ENCODE results near the gene PGAP2.
"Not testable (repeated sequence)": the region's sequence is repeated elsewhere in the genome, so short reads cannot be mapped to it uniquely, and the experiment has no call there.

The PGAP2 gene

DNA sequence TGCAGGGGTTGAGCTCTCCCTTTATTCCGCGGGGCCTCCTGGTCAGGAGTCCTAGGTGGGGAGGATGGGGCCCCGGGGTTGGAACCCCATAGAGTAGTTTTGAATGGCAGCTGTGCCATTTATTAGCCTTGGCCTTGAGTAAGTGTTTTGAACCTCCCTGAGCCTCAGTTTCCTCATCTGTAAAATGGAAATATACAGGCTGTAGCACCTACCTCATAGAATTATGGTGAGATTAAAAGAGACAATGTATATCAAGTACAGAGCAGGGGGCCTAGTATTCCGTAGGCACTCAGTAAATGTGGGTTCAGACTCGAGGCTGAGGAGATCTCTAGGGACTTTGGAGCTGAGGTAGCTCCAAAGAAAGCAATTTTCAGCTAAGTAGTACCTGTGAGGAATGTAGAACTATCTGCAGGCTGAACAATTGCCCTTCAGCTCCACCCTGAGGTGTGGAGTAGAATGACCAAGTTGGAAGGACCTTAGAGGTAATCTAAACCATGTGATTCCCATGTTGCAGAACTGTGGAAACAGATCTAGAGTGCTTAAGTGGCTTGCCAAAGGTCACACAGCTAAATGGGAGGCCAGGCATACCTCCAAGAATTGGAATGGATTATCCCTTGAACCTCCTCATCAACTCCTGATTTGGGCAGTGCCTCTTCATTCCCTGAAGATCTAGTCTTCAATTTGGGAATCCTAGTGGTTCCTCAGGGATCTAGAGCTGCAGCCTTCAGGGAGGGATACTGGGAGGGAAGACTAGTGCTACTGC, 682 bp downstream of the PGAP2 start:
- no peak for DNase-seq

DNA sequence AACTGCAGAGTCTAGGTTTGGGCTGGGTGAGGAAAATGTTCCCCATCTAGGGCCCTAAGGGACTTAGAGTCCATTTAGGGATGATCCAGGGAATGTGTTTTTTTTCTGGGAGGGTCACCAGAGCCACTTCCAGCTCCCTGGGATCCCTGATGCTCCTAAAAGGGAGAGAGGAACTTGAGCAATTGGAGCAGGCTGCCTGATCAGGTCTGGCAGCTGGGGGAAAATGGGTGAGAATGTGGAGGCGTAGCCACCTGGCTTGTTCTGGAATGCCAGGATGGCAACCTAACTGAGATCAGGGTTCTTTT, 1.2 kb downstream of the PGAP2 start:
- DNase-seq, result no peak

DNA sequence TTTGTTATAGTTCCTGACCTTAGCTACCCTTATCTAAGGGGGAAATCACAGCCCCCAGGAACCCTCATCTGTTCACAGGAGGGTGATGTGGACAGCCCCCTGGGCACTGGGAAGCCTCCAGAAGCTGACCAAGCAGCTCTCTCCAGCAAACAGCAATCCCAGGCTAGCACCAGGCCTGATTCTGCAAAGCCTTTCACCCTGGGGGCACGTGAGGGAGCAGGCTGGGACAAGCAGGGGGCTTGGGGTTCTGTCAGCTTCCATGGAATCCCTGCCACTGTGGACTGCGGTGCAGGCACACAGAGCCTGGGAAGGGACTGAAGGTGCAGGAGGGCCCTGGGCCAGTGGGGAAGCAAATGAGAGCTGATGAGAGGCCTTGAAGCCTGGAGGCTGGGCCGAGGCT, 2.1 kb downstream of the PGAP2 start:
- DNase-seq, result no peak

DNA sequence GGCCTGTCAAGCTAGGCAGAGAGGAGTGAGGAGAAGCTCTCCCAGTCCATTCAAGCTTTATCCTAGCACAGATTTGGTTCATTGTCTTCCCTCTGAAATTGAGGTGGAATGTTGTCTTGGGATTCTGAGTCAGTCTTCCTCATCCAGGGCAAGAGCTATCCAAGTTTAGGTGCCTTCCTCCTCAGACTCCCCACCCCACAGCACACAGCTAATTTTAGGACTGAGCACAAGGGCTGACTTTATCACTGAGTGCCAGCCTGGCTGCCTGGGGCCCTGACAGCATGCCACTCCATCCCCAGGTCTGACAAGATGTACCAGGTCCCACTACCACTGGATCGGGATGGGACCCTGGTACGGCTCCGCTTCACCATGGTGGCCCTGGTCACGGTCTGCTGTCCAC, 2.6 kb downstream of the PGAP2 start:
- no peak for DNase-seq

DNA sequence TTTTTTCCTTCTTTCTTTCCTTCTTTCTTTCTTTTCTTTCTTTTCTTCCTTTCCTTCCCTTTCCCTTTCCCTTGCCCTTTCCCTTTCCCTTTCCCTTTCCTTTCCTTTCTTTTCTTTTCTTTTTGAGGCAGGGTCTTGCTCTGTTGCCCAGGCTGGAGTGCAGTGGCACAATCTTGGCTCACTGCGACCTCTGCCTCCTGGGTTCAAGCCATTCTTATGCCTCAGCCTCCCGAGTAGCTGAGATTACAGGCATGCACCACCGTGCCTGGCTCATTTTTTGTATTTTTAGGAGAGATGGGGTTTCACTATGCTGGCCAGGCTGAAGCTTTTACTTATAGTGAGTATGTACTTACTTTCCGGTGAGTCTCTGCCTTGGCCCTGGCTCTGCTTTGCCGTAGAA, 6.5 kb downstream of the PGAP2 start:
- DNase-seq, result not testable (repeated sequence)

DNA sequence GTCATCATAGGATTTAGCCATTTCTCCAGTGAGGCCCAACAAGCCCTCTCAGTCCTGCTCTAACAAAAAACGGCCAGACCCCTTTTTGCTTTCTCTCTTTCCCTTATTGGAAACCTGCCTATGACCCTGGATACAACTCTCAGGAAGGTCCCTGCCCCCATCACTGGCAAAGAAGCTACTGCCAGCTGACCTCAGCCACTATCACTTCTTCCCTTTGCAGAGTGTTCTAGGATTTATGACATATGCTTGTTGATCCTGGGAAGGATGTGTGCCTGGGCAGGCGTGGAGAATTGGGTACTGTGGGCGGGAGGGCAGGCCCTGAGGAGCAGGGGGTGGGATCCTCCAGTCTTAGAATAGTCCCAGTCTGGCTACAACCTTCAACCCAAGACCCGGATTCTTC, 7.5 kb downstream of the PGAP2 start:
- DNase-seq, result no peak

DNA sequence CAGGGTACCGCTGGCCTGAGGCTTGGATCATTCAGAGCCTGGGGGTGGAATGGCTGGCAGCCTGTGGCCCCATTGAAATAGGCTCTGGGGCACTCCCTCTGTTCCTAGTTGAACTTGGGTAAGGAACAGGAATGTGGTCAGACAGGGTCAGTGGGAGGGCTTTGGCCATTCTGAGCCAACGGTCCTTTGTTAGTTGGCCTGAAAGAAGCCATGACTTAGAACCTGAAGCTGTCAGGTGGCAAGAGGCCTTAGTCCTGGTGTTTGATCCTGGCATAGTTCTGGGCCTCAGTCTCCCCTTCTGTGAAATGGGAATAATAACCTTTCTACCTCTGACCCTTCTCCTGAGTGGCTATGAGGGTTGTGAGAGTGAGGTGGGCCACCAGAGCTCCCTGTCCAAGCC, 8.3 kb downstream of the PGAP2 start:
- DNase-seq, result no peak

DNA sequence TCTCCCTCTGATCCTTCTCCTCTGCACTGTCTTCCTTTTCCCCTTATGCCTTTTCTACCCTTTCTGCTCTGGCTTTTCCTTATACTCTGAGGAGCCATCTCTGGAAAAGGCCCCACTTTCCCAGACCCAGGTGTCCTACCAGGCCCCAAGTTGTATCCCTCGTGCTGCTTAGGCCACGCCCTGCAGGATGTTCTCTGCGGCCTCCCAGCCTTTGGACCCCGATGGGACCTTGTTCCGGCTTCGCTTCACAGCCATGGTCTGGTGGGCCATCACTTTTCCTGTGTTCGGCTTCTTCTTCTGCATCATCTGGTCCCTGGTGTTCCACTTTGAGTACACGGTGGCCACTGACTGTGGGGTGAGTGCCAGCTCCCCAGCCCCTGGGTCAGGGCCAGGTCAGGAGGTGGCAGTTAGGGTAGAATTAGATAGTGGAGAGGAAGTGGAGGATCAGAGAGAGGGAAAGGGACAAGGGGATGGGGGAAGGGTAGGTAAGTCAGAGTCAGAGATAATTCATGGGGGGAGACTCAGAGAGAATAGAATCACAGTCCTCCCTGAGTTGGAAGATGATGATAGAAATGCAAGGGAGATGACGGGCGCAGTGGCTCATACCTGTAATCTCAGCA, 8.9 kb downstream of the PGAP2 start:
- DNase-seq, result no peak

DNA sequence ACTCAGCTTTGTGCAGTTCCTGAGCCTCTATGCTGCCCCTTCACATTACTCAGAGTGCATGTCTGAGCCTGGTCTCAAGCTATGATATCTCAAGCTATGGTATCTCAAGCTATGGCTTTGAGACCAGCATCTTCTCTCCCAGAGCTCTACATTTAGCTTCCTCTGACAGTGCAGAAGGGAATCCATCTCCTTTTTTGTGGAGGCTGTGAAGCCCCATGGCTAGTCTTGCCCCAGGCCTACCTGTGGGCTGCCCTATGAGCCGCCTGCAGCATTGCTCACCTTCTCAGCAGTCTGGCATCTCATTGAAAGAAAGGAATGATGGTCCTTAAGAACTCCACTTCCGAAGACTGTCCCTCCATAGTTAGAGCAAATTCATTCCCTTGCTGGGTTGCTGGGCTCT, 12.6 kb downstream of the PGAP2 start:
- DNase-seq, result no peak

DNA sequence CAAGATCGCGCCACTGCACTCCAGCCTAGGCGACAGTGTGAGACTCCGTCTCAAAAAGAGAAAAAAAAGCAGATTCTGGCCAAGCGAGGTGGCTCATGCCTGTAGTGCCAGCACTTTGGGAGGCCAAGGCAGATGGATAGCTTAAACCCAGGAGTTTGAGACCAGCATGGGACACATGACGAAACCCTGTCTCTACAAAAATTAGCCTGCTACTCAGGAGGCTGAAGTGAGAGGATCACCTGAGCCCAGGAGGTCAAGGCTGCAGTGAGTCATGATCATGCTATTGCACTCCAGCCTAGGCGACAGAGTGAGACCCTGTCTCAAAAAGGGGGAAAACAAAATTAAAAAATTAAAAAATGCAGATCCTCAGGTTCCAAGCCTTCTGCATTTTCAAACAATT, 14.0 kb downstream of the PGAP2 start:
- DNase-seq, result no peak

DNA sequence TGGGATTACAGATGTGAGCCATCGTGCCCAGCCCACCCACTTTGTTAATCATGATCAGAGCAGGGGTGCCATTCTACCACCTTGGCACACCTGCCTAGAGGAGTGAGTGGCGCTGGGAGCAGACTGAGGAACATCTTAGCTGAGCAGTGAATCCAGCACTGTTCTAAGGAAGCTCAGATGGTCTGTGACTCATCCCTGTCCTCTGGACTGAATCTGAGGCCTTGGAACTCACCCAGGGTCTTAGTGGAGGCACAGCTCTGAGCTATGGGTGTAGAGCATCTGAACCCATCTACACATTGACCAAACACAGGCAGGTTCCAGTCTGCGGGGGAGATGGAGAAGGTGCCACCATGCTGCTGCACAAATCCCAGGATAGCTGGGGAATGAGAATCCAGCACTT, 14.9 kb downstream of the PGAP2 start:
- DNase-seq, result no peak

DNA sequence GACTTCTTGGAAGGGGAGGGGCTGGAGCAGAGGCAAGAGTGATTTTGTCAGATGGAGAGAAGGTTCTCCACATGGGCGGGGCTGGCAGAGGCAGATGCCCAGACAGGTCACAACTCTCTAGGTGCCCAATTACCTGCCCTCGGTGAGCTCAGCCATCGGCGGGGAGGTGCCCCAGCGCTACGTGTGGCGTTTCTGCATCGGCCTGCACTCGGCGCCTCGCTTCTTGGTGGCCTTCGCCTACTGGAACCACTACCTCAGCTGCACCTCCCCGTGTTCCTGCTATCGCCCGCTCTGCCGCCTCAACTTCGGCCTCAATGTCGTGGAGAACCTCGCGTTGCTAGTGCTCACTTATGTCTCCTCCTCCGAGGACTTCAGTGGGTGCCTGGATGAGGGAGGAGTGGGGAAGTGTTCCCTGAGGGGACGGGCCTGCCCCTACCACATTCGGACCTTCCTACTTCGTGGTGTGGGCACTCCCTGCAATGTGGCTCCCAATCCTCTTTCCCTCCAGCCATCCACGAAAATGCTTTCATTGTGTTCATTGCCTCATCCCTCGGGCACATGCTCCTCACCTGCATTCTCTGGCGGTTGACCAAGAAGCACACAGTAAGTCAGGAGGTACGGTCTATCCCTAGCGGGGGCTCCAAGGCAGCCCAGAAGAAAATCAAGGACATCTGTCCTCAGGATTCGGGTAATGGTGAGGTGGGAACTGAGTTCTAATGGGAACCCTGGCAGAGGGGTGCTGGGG, 15.6 kb downstream of the PGAP2 start:
- no peak for DNase-seq

DNA sequence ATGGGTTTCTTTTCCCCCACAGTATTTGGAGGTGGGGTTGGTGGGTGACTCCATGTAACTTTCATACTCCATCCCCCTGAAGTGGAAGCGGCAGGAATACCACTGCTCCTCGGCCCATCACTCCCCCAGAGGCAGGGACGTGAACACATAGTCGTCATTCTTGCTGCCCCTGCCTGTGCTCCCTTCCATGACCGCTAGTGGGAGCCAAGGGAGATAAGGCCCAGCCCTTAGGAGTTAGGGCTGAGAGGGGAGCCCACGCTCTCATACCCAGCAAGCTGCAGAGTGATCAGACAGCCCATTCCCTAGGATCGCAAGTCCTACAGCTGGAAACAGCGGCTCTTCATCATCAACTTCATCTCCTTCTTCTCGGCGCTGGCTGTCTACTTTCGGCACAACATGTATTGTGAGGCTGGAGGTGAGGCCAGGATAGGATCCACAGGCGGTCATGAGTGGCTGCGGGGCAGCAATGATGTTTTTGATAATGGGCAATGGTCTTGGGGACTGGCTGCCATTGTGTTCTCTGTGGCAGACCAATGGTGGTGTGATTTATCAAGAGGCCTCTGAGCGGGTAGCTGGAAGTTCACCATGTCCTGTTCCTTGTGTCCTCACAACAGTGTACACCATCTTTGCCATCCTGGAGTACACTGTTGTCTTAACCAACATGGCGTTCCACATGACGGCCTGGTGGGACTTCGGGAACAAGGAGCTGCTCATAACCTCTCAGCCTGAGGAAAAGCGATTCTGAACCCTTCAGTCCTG, 16.5 kb downstream of the PGAP2 start:
- DNase-seq, result peak; percentile 81

DNA sequence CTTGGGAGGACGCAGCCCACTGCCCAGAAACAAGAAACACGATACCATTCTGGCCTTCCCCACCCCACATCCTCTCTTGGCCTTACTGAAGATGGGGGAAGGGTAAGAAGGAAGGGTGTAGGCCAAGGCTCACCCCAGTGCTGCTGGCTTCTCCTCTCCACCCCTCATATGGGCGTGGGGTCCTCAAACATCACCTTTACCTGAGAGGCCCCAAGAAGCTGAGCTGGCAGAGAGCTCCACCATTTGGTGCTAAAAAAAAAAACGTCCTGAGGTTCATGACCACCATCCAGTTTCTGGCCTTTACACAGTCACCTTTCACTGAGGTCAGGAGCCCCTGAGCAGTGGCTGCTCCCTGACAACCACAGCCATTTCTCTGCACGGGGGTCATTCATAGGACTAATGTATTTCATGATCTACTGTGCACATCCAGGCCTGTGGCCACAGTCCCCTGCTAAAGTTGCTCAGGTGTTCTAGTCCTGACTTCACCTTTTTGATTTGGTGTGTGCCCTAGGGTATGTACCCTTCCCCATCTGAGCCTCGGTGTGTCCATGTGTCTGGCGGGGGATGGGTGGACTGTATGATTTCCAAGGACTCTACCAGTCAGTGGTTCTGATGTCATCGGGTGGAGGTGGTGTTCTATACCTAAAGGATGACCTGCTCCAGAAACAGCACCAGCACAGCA, 17.3 kb downstream of the PGAP2 start:
- no peak for DNase-seq

DNA sequence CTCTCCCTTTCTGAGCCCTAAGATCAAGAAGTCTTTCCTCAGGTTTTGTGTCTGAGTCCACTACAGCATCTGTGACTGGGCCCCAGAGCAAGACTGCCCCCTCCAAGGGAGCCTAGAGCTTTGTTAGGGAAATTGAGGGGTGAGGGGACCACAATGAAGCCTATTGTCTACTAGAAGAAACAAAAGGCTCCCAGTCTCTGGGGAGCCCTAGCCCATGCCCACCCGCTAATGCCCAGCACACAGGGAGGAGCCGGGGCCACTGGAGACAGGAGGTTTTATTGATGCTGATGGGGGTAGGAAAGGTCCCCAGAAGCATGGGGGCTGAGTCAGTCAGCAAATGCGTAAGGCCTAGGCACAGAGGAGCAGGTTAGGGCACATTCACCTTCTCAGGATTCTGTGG, 18.4 kb downstream of the PGAP2 start:
- no peak for DNase-seq

DNA sequence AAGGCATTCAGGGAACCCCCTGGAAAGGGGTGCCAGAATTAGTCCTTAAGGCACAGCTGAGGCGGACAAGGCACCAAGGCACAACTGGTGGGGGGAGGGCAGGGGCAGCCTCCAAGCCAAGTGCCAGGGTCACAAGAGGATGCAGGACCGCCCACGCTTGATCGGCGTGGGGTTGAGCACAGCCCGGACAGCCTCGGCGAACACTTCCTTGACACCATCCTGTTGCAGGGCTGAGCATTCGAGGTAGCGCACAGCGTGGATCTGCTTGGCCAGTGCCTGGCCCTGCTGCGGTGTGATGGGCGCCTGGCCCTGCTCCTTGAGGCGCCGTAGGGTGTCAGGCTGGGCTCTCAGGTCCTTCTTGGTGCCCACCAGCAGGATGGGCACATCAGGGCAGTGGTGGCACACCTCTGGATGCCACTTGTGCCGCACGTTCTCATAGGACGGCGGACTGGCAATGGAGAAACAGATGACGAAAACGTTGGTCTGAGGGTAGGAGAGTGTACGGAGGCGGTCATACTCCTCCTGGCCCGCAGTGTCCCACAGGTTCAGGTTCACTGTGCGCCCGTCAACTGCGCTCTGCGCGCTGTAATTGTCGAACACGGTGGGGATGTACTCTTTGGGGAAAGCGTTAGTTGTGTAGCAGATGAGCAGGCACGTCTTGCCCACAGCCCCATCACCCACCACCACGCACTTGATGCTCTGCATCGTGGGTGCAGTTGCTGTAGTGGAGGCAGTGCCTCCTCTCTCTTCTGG, 19.2 kb downstream of the PGAP2 start:
- no peak for DNase-seq

DNA sequence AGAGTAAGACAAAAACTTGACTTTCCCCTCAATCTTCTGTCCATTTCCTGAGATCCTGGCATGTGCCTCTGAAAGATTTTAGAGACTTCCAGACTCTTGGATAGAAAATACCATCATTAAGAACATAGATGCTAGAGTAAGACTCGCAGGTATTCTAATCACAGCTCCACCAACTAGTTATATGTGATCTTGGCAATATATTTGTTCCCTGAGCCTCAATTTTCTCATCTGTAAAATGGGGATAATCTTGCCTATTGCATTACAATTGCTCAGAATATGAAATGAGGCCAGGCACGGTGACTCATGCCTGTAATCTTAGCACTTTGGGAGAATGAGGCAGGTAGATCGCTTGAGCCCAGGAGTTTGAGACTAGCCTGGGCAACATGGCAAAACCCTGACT, 21.7 kb downstream of the PGAP2 start:
- DNase-seq, result no peak

DNA sequence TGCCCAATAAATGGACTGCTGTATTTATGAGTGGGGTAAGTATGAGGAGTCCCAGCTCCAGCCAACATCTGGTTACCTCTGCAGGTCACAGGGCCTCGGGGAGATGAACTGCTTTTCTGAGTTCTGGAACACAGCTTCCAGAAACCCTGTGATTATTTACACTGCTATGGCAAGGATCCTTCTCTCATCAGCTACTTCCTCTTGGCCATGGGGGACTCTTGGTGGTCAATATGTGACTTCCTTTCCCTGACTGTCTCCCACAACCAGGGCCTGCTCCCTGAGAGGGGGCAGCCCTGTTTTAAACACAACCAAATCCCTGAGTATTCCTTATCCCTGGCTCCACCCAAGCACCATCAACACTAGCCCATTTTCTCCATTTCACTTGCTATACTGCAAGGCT, 22.4 kb downstream of the PGAP2 start:
- DNase-seq, result no peak

DNA sequence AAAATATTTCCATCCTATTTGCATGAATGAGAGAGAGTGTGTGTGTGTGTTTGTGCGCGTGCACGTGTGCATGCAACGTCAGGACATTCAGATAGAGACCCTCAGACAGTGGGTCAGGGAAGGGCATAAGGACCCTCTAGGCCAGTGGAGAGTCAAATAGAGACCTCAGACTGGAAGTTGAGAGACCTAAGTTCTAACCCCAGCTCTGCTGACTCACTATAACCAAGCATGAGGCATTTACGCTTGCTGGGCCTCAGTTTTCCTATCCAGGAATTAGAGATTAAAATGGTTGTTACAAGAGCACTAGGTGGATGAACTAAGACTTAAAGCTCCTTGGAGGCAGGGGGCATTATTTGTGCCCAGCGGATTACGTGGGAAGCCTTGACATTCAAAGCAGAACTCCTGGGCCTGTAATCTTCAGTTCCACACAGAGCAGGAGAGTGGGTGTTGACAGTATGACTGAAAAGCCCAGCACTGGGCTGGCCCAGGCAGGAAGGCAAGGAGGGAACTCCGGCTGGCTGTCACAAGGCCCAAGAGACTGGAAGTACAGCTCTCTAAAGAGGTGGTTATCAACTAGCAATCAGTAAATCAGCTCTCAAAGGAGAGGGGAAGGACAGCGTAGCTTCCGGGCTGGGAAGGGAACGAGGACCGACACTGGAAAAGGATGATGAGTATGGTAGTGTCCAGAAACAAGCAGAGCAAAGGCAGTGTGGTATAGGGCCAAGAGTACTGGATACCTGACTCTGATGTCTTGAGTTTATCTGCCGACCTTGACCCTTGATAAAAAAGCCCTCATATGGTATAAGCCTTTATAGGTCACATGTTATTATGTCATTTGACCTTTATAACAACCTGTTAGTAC, 23.2 kb downstream of the PGAP2 start:
- no peak for DNase-seq

DNA sequence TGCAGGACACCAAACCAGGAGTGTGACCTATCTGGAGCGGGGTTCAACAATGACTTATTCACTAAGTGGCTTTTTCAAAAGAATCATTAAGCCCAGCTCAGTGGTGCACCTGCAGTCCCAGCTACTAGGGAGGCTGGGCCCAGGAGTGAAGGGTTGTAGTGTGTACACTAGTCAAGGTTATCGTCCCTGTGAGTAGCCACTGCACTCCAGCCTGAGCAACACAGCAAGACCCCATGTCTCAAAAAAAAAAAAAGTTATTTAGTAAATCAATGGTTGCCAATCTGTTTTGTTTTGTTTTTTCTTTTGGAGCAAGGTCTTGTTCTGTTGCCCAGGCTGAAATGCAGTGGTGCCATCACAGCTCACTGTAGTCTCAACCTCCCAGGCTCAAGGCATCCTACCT, 24.5 kb downstream of the PGAP2 start:
- no peak for DNase-seq

DNA sequence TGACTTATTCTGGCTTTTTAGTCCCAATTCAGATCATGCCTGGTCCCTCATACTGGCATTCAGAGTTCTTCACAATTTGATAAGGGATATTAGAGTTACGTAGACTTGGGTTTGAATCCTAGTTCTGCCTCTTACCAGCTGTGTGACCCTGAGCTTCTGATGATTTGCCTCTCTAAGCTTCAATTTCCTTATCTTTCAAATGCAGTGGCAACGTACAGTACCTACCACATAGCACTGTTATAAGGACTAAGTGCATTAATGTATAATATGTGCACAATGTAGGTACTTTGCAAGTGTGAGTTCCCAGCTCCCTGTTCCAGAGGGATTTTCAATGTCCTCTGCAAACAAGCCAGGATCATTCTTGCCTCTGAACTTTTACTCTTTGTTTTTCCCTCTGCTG, 25.1 kb downstream of the PGAP2 start:
- DNase-seq, result no peak

DNA sequence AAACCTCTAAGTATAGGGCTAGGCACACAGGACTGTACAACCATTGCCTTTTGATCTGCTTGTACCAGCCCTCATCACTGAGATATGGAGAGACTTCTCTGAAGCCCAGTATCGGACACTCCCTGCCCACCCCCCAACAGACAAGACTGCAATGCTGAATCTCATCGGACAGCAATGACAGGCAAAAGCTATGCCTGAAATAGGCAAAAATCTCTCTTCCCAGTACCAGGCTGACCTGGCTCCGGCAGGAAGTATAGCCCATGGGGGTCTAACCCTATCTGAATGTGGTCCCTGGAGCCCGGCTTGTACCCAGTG, 25.9 kb downstream of the PGAP2 start:
- no peak for DNase-seq
